ENCODE measurements around the gene TOM1L2.

DNA sequence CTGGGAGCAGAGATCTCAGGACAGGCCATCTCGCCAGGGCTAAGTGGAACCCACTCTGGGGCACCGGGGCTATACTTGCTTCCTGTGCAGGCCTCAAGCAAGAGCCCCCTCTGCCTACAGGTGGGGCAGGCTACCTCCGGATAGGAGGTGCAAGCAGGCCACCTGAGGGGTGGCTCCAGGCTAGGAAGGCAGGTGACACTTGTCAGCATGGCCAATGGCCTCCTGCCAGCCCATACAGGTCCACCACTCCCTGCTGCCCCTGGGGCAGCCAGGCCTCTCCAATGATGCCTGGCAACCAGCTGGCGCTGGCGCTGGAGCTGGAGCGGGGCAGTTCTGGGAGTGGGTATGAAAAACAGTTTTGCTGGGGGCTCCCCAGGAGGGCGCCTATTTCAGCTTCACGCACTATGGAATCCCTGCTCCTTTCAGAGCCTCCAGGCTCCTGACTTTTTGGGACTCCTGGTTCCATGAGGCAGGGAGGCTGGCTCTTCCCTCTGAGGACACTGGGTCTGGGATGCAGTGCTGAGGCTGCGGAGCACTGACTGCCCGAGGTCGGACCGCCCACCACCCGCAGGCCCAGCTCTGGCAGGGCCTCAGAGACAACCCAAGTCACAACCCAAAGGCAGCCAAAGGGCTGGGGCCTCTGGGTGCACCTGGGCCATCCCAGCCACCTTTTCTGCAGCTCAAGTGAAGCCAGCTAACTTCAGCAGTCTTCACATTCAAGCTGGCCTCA, 127.0 kb downstream of the TOM1L2 start:
- TF ChIP-seq, protein P1, sequence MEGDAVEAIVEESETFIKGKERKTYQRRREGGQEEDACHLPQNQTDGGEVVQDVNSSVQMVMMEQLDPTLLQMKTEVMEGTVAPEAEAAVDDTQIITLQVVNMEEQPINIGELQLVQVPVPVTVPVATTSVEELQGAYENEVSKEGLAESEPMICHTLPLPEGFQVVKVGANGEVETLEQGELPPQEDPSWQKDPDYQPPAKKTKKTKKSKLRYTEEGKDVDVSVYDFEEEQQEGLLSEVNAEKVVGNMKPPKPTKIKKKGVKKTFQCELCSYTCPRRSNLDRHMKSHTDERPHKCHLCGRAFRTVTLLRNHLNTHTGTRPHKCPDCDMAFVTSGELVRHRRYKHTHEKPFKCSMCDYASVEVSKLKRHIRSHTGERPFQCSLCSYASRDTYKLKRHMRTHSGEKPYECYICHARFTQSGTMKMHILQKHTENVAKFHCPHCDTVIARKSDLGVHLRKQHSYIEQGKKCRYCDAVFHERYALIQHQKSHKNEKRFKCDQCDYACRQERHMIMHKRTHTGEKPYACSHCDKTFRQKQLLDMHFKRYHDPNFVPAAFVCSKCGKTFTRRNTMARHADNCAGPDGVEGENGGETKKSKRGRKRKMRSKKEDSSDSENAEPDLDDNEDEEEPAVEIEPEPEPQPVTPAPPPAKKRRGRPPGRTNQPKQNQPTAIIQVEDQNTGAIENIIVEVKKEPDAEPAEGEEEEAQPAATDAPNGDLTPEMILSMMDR (IDR thresholded peaks at IDR 0.05): no peak
- no peak for TF ChIP-seq POLR2A (IDR thresholded peaks at IDR 0.05)

Measured in heart left ventricle (tissue), 13 donors.